Smooth muscle cell of the umbilical artery (primary cell): ENCODE measurements around the gene SAMD9. TPM values are rescaled to one million over a fixed set of nuclear protein-coding genes. Genes with fewer than 3 reads are reported as not detected.

Experiments used
- total RNA-seq: library from RNA; depleted of rRNA; stranded (reverse); fragments of >200 nt; gene quantifications from 2 replicates; pipeline ENCODE4 v1.2.3, GENCODE V29; 2014

Gene SAMD9
- total RNA-seq, result 10.4 and 11.9 TPM in 2 replicates

DNA sequence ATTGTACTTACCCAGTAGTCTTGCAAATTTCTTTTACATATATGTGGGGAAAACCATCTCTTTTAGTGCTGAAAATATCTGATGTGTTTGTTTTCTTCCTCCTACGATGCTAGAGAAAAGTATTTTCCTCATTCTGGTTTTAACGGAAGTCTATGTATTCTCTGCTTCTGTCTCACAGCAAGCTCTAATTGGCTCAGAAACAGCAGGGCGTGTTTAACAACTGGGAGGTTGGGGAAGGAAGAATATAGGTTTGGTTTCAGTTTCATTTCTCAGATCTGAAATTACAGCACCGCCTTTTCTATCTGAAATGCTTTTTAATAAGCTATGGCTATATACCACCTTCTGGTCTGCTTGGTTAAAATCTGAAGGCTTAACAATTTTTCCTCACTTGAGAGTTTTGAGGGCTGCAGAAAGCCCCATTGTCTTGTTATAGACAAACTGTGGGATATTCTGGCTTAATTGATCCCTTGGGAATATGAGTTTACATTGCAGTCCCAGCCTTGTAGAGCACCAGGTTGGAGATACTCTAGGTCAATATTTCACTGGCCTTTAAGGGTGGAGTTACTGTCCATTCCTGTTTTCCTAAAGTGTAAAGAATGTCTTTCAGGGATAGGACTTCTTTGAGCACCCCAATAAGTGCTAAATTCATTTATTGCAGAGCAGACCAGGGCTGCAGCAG lies at the start of gene SAMD9:
Gene SAMD9 (minus strand): TSS at position 128 of the 679 bp plus-strand sequence. CDS start 11,882 bp downstream, outside the sequence.

DNA sequence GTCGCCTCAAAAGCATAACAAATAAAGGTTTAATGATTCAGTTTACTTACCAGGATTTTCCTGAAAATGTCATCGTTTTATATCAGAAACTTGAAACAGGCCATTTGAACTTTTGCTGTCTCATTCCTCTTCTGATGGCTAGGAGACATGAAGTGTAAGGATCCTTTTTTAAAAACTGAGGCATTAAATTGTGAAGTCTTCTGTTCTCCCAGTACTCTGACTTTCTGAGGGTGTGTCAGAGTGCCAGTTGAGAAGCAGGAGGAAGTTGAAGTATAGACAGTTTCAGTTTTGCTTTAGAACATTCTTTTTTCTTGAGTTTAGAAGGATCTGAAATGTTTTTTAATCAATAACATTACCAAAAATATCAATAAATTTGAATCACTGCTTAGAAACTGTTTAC lies 30.4 kb upstream of the SAMD9 start, which contains the start of gene SAMD9L:
Gene SAMD9L (minus strand): TSS at position 242 of the 400 bp plus-strand sequence. CDS start 12,414 bp downstream, outside the sequence.

Other genes with a start within 250 kb of the SAMD9 start
- 11.9 and 17.0 TPM in 2 replicates for gene SAMD9L, start 30.4 kb upstream of the SAMD9 start, total RNA-seq
- gene HEPACAM2, start 108.5 kb upstream of the SAMD9 start, total RNA-seq, result not detected in 2 replicates
- 31.5 and 33.5 TPM in 2 replicates for gene VPS50, start 114.4 kb upstream of the SAMD9 start, total RNA-seq